GM18858 (cell line): ENCODE measurements around the gene DDIT3.

ENCODE experiments used
- ATAC-seq: cut with Tn5 transposase; IDR thresholded peaks from one replicate; pipeline ENCODE4 v1.9.1; 2021; ENCODE audit not compliant: unreplicated experiment

The DDIT3 gene

GRCh38 chr12:57487597-57488401, 32.5 kb downstream of the DDIT3 start, which contains the start of gene MARS1:
TSS of gene MARS1 (plus strand) at chr12:57488068. CDS start at chr12:57488091, 23 bp downstream.
- ATAC-seq = peak; percentile 98

GRCh38 chr12:57487055-57487596, 33.2 kb downstream of the DDIT3 start:
- ATAC-seq = no peak

DNA sequence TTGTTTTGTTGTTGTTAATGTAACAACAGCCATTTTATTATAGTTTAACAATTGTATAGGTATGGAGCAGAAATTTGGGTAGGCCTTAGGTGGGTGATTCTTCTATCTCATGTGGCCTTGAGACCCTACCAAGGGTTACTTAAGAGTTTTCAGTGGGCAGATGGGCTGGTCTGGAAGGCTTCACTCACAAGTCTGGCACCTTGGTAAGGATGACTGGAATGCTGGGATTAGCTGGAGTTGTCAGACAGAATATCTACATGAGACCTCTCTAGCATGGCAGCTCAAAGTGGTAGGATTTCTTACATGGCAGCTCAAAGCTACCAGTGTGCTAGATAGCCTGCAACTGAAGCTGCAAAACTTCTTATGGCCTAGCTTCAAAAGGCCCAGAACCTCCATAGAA, 34.6 kb downstream of the DDIT3 start:
- no peak for ATAC-seq

- ATAC-seq = no peak
Observed at GRCh38 chr12:57483466-57483865, 36.8 kb downstream of the DDIT3 start.

- ATAC-seq = no peak
Observed at GRCh38 chr12:57481671-57482070, 38.6 kb downstream of the DDIT3 start.

DNA sequence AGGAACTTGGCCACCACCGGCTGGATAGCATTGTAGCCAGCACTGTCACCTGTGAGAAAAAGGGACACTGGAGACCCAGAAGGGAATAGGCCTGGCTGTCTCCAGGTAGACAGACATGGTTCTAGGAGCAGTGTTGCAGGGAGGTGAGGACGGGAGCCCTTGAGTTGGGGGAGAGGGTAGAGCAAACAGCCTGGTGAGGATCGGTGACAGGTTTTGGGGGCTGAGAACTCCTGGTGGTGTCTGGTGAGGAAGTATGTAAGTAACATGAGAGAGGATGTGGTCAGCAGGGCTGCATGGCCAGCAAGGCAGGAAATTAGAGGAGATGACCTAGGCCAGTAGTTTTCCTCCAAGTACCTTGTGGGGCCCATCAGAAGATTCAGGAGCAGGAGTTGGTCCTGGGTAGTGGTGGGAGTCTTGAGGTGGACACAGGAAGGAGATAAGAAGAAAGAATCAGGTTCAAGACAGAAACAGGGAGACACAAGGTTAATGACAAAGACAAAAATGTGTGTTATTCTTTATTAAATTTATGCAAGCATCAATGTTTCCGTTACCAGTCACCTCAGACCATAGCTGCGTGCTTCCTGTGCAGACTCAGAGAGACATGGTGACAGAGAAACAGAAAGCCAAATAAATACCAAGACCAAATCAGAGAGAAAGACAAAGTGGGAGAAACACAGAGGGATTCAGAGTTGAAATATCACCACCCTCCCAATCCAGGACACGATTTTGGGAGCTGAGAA, 40.8 kb downstream of the DDIT3 start, which contains the start of gene ARHGAP9:
Gene ARHGAP9 (minus strand): TSS at position 491 of the 740 bp plus-strand sequence. CDS start 460 bp downstream, at position 31.
- peak; percentile 31 for ATAC-seq

DNA sequence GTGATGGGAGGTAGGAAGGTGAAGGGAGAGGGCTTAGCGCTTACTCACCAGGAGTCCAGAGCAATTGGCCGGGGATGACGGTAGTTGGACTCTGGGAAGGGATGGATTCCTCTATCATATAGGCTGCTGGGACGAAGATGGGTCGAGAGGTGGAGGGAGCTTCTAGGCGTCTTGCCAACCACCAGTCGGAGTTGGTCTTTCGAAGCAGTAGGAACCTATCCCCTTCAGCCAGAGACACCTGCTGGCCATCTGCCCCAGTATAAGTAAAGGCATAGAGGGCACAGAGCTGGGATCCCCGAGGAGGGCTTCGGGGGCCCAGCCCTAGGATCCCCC, 41.3 kb downstream of the DDIT3 start:
- no peak for ATAC-seq

DNA sequence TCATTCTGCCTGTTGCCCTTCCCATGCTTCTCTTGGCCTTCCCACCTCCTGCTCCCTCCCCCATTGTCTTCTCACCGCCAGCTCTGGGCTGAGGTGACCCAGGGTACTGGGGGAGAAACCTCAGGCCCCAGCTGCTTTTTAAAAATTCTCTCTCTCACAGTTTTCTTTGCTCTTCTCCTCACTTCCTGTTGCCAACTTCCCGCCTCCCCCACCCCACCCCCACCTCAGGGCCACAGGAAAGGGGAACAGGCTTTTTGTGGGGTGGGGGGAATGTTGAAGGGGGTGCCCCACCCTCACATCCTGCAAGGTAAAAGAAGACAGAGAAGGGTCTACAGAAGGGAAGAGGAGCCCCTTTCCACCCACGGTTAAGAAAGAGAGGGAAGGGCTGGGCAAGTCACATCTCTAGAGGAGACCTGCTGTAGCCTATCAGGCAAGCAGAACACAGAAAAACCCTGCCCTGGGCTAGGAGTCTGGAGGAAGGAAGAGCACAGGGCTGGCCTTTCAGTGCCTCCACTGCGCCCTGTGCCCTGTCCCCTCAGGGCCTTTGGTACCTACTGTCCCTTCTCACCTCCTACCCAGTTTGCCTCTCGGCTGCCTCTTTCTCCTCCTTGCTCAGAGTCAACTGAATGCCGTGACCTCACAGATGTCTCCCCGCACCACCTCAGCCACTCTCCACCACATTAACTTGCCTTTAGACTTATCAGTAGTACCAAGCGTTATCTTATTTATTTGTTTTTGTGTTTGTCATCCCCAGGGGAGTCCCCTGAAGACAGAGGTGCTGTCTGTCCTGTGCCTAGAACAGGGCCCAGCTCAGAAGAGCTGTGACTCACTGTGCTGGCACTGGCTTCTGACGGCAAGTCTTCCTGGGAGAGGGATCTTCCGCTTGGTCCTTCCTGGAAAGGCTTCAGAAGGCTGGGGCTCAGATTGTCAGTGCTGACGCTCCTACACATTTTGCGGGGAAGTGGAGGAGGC, 42.3 kb downstream of the DDIT3 start:
- peak; percentile 39 for ATAC-seq

DNA sequence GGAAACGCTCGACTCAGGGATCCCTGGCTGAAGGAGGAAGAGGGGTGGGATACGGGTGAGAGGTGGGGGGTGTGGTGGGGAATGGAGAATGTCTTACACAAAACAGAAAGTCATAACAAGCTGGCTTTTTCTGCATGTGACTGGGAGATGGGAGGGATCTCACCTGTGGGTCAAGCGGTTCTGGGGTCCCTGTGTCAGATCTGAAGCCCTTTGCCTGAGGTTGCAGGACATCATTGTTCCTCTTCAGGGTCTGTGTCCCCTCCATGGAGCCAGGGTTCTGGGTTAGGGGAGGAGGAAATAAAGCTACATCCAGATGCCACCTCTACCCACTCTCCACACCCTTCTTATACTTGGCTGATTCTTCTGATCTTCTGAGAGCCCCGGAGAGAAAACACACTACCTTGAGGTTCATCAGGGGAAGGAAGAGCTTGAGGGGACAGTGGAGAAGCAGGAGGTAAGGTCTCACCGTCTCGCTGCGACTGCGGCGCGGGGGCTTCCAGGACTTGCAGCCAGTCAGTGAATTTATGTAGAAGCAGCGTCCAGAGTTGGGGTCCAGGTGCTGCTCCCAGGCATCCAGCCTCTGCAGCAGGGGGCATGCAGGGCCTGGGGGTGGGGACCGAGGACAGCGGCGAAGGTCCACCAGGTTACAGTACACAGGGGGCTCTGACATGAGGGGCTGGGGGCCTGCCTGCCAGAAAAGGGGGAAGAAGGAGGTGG, 43.2 kb downstream of the DDIT3 start:
- no peak for ATAC-seq

DNA sequence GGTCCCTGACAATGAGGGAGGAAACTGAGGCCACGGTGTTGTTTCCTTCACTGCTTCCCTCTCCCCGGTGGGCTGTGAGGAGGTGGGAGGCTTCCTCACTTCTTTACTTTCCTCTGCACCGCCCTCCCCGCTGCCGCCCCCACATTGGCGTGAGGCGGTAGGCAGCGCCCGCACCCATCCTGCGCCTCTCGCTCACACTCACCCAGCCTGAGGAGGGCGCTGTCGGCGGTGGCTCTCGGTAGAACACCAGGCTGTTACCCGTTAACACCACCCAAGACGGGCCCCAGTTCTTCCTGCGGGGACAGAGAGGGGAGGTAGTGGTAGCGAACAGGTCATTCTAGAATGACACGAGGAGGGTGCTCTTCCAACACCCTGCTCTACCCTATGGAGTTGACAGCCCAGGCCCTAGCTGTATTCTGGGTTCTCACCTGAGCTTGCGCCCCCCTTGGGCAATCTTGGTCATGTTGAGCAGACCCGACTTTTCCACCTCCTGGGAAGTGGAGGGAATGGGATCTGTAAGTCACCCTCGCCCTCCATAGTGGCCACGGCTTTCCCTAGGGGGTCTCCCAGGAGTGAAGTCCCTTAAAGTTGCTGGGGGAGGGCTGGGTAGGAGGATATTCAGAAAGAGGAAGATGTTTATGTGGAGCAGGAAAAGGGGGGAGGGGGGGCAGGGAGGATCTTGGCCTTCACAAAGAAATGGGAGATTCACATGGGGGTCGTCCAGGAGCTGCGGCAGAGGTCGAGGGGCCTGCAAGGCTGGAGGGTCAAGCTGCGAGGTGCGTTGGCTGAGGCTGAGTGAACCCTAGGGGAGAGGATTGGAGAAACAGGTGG, 43.9 kb downstream of the DDIT3 start:
- no peak for ATAC-seq

DNA sequence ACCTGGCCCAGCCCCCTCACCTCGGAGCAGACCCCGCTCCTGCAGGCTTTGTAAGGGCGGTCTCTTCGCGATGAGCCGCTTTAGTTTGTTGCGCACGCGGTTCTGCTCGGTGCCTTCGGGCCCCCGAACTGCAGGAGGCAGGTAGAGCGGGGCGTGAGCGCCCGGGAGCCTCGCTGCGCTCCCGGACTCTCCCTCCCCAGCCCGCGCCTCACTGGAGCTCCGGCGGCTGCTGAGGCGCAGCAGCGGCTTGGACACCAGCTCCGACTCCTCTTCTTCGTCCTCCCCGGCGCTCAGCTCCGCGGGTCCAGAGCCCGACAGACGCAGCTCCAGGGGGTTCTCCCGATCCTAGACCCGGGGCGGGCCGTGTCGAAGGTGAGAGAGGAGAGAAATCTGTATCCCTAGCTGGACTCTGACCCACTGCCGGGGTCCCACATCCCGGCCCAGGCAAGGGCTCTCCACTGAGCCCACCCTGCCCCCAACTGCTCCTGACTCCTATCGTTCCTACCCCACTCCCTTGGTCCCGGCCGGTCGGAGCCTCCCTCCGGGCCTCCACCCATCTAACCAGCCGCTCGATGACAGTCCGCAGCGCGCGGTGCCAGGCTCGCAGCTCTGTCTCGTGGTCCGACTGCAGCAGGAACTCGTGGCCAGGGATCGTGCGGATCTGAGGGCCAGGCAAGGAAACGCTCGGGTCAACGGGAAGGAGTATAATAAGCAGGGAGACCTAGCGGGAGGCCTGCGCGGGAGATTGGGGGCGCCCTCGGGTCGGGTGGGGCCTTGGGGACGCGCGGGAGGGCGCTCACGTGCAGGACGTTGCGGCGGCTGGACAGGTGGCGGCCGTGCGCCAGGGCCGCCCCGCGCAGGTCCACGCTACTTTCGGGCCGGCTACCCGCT, 44.8 kb downstream of the DDIT3 start:
- ATAC-seq = no peak

DNA sequence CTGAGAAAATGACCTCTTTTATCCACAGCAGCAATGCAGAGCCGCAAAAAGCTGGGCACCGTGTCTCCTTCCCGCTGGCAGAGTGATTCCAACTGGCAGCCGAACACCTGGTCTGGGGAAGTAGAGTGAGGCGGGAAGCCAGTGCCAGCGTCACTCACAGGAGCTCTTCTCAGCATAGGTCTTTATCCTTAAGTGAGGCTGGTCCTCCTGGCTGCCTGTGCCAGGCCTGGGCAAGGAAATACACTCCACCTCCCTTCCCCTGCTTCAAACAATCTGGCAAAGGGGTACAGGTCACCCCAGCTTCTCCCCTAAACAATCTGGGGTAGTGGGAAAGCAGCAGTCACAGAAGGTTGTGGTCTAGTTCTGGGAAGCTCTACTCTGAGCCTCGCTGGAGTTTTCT, 45.5 kb downstream of the DDIT3 start:
- ATAC-seq = no peak

GRCh38 chr12:57474430-57474829, 45.9 kb downstream of the DDIT3 start:
- ATAC-seq = no peak

GRCh38 chr12:57473886-57474285, 46.4 kb downstream of the DDIT3 start:
- no peak for ATAC-seq

DNA sequence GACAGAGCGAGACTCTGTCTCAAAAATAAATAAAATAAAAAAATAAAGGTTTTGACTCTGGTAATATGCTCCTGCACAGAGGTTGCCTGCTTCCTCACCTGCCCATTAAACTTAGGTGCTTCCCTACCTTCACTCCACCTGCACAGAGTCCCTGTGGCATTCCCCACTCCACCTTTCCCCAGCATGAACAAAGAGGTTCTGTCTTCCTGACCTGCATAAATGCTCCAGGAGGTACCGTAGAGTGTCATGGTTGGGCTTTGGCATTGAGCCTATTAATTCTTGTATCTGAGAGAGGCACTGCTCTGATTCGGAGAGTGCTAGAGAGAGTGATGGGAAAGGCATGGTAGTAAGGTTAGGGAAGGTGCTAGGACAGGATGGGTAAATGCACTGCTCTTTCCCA, 46.9 kb downstream of the DDIT3 start:
- no peak for ATAC-seq

DNA sequence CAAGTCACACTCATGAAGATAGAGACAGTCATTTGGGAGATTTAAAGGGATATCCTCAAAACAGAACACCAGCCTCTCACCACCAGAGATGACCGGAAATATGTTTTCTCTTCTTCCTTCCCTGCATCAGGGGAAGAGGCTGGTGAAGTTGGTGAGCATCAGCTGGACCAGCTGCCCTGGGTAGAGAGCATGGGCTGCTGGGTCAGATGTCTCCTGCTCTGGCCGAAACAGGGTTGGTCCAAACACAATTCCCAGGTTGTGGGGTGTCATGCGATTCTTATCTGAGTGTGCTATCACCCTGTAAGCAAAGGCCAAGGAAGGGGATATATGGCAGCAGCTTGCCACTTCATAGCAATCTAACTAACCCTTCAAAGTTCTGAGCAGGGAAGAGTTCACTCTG, 47.9 kb downstream of the DDIT3 start:
- ATAC-seq = no peak

- no peak for ATAC-seq
Observed at GRCh38 chr12:57471661-57472060, 48.7 kb downstream of the DDIT3 start.

GRCh38 chr12:57470970-57471656, 49.2 kb downstream of the DDIT3 start:
- ATAC-seq = no peak
